ENCODE measurements around the gene RSAD2.

DNA sequence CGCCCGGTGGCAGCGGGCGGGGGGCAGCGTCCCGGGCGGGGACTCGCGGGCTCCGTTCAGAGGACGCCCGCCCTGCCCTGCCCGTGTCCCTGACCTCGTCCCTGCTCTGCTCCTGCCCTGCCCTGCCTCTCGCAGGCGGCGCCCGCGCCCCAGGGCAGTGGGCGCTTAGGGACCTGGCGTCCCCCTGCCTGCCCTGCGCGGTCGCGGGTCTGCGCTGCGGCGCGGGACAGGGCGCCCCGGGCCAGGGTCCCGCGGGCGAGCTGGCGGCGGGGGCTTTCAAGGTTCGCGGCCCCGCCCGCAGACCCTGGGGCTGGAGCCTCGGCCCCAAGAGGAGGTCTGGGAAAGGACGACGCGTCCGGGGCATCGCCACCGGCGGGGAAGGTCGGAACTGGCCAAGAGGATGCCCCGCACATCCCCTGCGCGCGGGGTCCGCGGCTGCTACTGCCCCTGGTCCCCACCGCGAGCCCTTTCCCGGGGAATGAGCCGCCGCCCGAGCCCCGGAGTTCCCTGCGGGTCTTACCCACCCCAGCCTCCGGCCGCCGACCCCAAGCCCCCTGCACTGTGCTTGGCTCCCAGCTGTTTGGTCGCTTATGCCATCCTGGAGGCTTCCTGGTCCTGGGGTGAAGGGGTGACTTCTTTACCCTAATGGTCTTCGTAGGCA lies 40.3 kb downstream of the RSAD2 start:
- no peak for TF ChIP-seq CTCF (conservative IDR thresholded peaks at IDR 0.05 in 1 of 2, IDR thresholded peaks at IDR 0.05 in 1 of 2; ENCODE audit: low read depth in 1 of 2, low read length in 2 of 2)
- no peak for TF ChIP-seq EZH2 (IDR thresholded peaks at IDR 0.05; ENCODE audit: low read length, missing control alignments)
